Hepatocyte (in vitro differentiated cells): ENCODE data around the gene C14orf180. TPM values are rescaled to one million over a fixed set of nuclear protein-coding genes. Genes with fewer than 3 reads are reported as not detected.

Experiments used
- DNase-seq: peaks from one replicate; pipeline ENCODE4 v3.0.0-alpha.2; 2016; ENCODE audit warnings: low spot score
- H2AFZ ChIP-seq: fragments of 200-600 bp; sonication (generic); 2 replicates; pipeline ENCODE4 v1.6.0; 2016; ENCODE audit warnings: antibody characterized with exemption, mild to moderate bottlenecking
- H3K27ac ChIP-seq: fragments of 200-600 bp; sonication (generic); 2 replicates; pipeline ENCODE4 v1.5.1; 2016; ENCODE audit warnings: mild to moderate bottlenecking
- H3K27me3 ChIP-seq: fragments of 200-600 bp; sonication (generic); 2 replicates; pipeline ENCODE4 v1.6.1; 2016
- H3K36me3 ChIP-seq: fragments of 200-600 bp; sonication (generic); replicated peaks from 2 replicates; pipeline ENCODE4 v1.5.1; 2016; ENCODE audit warnings: low read depth; ENCODE audit not compliant: insufficient read depth
- H3K4me1 ChIP-seq: fragments of 200-600 bp; sonication (generic); 2 replicates; pipeline ENCODE4 v1.5.1; 2016; ENCODE audit warnings: mild to moderate bottlenecking, moderate library complexity; ENCODE audit not compliant: insufficient read depth
- H3K4me2 ChIP-seq: fragments of 200-600 bp; sonication (generic); 2 replicates; pipeline ENCODE4 v1.6.0; 2016
- H3K4me3 ChIP-seq: fragments of 200-600 bp; sonication (generic); 2 replicates; pipeline ENCODE4 v1.5.1; 2016; ENCODE audit warnings: mild to moderate bottlenecking
- H3K79me2 ChIP-seq: fragments of 200-600 bp; sonication (generic); 2 replicates; pipeline ENCODE4 v1.6.0; 2017; ENCODE audit warnings: mild to moderate bottlenecking
- H3K9me2 ChIP-seq: fragments of 200-600 bp; sonication (generic); replicated peaks from 2 replicates; pipeline ENCODE4 v1.6.0; 2017; ENCODE audit warnings: mild to moderate bottlenecking; ENCODE audit not compliant: insufficient read depth
- H3K9me3 ChIP-seq: fragments of 200-600 bp; sonication (generic); 2 replicates; pipeline ENCODE4 v1.5.1; 2016; ENCODE audit warnings: low read depth, mild to moderate bottlenecking
- H4K20me1 ChIP-seq: fragments of 200-600 bp; sonication (generic); 2 replicates; pipeline ENCODE4 v1.6.0; 2016; ENCODE audit warnings: mild to moderate bottlenecking; ENCODE audit not compliant: insufficient read depth, poor library complexity, severe bottlenecking
- CTCF ChIP-seq: fragments of 200-600 bp; sonication (generic); IDR thresholded peaks from 2 replicates; pipeline ENCODE4 v1.5.1; 2016; ENCODE audit warnings: antibody characterized with exemption, mild to moderate bottlenecking; ENCODE audit not compliant: poor library complexity
- EZH2 ChIP-seq: fragments of 200-600 bp; sonication (generic); IDR thresholded peaks from 2 replicates; pipeline ENCODE4 v1.6.1; 2016; ENCODE audit warnings: antibody characterized with exemption, mild to moderate bottlenecking, borderline replicate concordance
- EZH2phosphoT487 ChIP-seq: fragments of 200-600 bp; sonication (generic); IDR thresholded peaks from one replicate; pipeline ENCODE4 v1.6.1; 2018; ENCODE audit warnings: antibody characterized with exemption, mild to moderate bottlenecking, low read depth, moderate library complexity; ENCODE audit not compliant: unreplicated experiment, severe bottlenecking
- WGBS: methylation state at CpG from one replicate; pipeline ENCODE4 v1.1.6; 2016; ENCODE audit warnings: low lambda C conversion rate; ENCODE audit errors: missing lambda C conversion rate; 5-methylcytosine and 5-hydroxymethylcytosine counted together
- polyA plus RNA-seq: library from polyadenylated mRNA; unstranded; fragments of >200 nt; fragmentation: Nextera tagmentation; extraction: Ambion mirVana; gene quantifications from 2 replicates; pipeline ENCODE4 v1.2.1, GENCODE V29; 2016
- total RNA-seq: library from RNA; depleted of rRNA; stranded (reverse); fragments of >200 nt; gene quantifications from 2 replicates; pipeline ENCODE4 v1.2.3, GENCODE V29; 2014

Gene C14orf180
- total and polyA plus RNA-seq, 2 experiments from 2014 or later = 1.1 to 1.2 TPM

GRCh38 chr14:104600805-104601204 lies 21.2 kb downstream of the C14orf180 start:
- Histone ChIP-seq H3K36me3 (no peaks in the 10 kb centered on the region), H3K27me3 (peaks cover 17% of the 10 kb centered on the region), H3K9me3 (no peaks in the 10 kb centered on the region), H3K27ac (no peak overlapping the region), H4K20me1 (no peaks in the 10 kb centered on the region), H3K4me1 (peaks cover 5% of the 10 kb centered on the region), H3K4me3 (no peak overlapping the region), H3K4me2 (no peak overlapping the region), H3K79me2 (no peaks in the 10 kb centered on the region), H2AFZ (no peak overlapping the region), H3K9me2 (no peaks in the 10 kb centered on the region)
- TF ChIP-seq EZH2 = no peak
- no peak for TF ChIP-seq CTCF
- no peak for TF ChIP-seq EZH2phosphoT487
- whole genome bisulfite sequencing = 88% methylated on average over 8 of the region's 8 CpGs
- no peak for DNase-seq

DNA sequence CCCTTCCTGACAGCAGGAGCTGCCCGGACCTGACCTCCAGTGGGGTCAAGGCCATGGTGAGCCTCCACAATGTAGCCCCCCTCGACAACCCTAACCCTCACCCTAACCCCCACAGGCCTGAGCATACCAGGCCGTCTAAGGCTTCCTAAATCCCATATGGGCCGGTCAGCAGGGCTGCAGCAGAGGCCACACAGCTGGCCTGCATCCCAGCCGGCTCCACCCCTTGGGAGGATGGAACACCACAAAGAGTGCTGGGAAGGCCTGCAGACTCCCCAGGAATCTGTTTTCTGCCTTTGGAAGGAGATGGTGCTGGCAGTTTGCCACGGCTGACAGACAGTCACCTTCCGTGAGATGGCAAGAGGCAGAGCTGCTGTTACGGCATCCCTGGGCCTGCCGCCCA lies 22.2 kb downstream of the C14orf180 start:
- Histone ChIP-seq H3K27ac (no peak overlapping the region), H3K4me1 (peaks cover 5% of the 10 kb centered on the region), H3K36me3 (no peaks in the 10 kb centered on the region), H3K4me2 (no peak overlapping the region), H4K20me1 (no peaks in the 10 kb centered on the region), H3K79me2 (no peaks in the 10 kb centered on the region), H3K27me3 (peaks cover 17% of the 10 kb centered on the region), H3K9me2 (no peaks in the 10 kb centered on the region), H3K4me3 (no peak overlapping the region), H3K9me3 (no peaks in the 10 kb centered on the region), H2AFZ (no peak overlapping the region)
- TF ChIP-seq EZH2 (no peak), CTCF (no peak), EZH2phosphoT487 (no peak)
- peak; percentile 69 for DNase-seq
- 68% methylated on average over 8 of the region's 9 CpGs for WGBS

DNA sequence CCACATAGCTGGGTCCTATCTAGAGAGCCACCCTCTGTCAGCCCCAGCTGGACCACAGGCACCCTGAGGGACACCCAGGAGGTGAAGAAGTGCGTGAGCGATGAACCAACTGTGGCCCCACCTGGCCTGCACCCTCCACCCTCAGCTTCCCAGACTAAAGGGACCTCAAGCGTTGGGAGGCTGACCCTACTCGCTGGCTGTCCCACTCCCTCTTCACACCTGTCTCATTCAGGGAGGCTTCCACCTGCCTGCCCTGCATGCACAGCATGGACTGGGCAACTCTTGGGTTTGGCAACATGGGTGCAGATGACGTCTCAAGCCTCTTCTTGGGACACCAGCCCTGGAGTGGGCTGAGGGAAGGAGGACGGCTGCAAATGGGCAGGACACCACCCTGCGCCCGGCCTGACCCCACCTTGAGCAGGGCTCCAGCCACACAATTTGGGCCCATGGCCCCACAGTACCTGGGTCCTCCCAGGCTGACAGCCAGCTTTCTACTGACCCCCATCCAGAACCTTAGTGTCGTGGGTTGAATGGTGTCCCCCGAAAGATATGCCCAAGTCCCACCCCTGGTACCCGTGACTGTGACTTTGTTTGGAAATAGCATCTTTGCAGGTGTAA lies 22.9 kb downstream of the C14orf180 start:
- DNase-seq = no peak
- H3K4me1 ChIP-seq = peaks cover 5% of the 10 kb centered on the region
- H2AFZ ChIP-seq = no peak overlapping the region
- no peak overlapping the region for H3K4me2 ChIP-seq
- H4K20me1 ChIP-seq = no peaks in the 10 kb centered on the region
- H3K4me3 ChIP-seq = no peak overlapping the region
- H3K27ac ChIP-seq = no peak overlapping the region
- no peaks in the 10 kb centered on the region for H3K79me2 ChIP-seq
- peaks cover 17% of the 10 kb centered on the region for H3K27me3 ChIP-seq
- no peak for TF ChIP-seq EZH2phosphoT487
- TF ChIP-seq CTCF = no peak
- TF ChIP-seq EZH2 = no peak
- no peaks in the 10 kb centered on the region for H3K9me3 ChIP-seq
- no peaks in the 10 kb centered on the region for H3K36me3 ChIP-seq
- 93% methylated on average over 11 of the region's 11 CpGs for WGBS
- no peaks in the 10 kb centered on the region for H3K9me2 ChIP-seq

- DNase-seq = no peak
- 95% methylated on average over 7 of the region's 7 CpGs for WGBS
- Histone ChIP-seq H3K4me1 (peaks cover 5% of the 10 kb centered on the region), H3K27ac (no peak overlapping the region), H3K79me2 (no peaks in the 10 kb centered on the region), H3K27me3 (peaks cover 17% of the 10 kb centered on the region), H3K9me2 (no peaks in the 10 kb centered on the region), H3K4me2 (no peak overlapping the region), H4K20me1 (no peaks in the 10 kb centered on the region), H3K36me3 (no peaks in the 10 kb centered on the region), H3K4me3 (no peak overlapping the region), H2AFZ (no peak overlapping the region), H3K9me3 (no peaks in the 10 kb centered on the region)
- TF ChIP-seq CTCF (no peak), EZH2 (no peak), EZH2phosphoT487 (no peak)
Measured at GRCh38 chr14:104602933-104603325, 23.4 kb downstream of the C14orf180 start.
